PC-9 (cell line): ENCODE results near the gene SLC16A2.

Experiments
- EZH2 ChIP-seq: fragments of 200-600 bp; sonication (generic); IDR thresholded peaks from 2 replicates; pipeline ENCODE4 v1.8.0; 2017; ENCODE audit warnings: antibody characterized with exemption, low read depth
- TF ChIP-seq, protein P1 (sequence below): fragments of 200-600 bp; sonication (generic); conservative IDR thresholded peaks from 2 replicates; pipeline ENCODE4 v1.6.1; 2017; ENCODE audit warnings: mixed run types, antibody characterized with exemption, mild to moderate bottlenecking, moderate library complexity

- TF ChIP-seq, protein P1, sequence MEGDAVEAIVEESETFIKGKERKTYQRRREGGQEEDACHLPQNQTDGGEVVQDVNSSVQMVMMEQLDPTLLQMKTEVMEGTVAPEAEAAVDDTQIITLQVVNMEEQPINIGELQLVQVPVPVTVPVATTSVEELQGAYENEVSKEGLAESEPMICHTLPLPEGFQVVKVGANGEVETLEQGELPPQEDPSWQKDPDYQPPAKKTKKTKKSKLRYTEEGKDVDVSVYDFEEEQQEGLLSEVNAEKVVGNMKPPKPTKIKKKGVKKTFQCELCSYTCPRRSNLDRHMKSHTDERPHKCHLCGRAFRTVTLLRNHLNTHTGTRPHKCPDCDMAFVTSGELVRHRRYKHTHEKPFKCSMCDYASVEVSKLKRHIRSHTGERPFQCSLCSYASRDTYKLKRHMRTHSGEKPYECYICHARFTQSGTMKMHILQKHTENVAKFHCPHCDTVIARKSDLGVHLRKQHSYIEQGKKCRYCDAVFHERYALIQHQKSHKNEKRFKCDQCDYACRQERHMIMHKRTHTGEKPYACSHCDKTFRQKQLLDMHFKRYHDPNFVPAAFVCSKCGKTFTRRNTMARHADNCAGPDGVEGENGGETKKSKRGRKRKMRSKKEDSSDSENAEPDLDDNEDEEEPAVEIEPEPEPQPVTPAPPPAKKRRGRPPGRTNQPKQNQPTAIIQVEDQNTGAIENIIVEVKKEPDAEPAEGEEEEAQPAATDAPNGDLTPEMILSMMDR = 0 out of 2 replicates have a peak, but pooled peaks have one; percentile 18
- no peak for TF ChIP-seq EZH2
Measured at GRCh38 chrX:74536152-74536831, 115.0 kb downstream of the SLC16A2 start.
